Measurements from ENCODE around the gene C5orf22. TPM values are rescaled to one million over a fixed set of nuclear protein-coding genes. Genes with fewer than 3 reads are reported as not detected.
A peak's percentile ranks its signal among the peaks of the same experiment; 100 is the strongest.

C5orf22 gene
- total RNA-seq, 1 donor from 2014 or later, result 24.1 TPM

- TF ChIP-seq, protein P1, sequence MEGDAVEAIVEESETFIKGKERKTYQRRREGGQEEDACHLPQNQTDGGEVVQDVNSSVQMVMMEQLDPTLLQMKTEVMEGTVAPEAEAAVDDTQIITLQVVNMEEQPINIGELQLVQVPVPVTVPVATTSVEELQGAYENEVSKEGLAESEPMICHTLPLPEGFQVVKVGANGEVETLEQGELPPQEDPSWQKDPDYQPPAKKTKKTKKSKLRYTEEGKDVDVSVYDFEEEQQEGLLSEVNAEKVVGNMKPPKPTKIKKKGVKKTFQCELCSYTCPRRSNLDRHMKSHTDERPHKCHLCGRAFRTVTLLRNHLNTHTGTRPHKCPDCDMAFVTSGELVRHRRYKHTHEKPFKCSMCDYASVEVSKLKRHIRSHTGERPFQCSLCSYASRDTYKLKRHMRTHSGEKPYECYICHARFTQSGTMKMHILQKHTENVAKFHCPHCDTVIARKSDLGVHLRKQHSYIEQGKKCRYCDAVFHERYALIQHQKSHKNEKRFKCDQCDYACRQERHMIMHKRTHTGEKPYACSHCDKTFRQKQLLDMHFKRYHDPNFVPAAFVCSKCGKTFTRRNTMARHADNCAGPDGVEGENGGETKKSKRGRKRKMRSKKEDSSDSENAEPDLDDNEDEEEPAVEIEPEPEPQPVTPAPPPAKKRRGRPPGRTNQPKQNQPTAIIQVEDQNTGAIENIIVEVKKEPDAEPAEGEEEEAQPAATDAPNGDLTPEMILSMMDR (IDR thresholded peaks at IDR 0.05), result no peak
- Histone ChIP-seq H3K9me3 (no peaks in the 10 kb centered on the region), H3K4me3 (no peak overlapping the region), H3K36me3 (peaks cover 96% of the 10 kb centered on the region), H3K27ac (no peak overlapping the region), H3K27me3 (no peaks in the 10 kb centered on the region), H3K4me1 (no peaks in the 10 kb centered on the region)
- DNase-seq (no peak), ATAC-seq (no peak)
- intact Hi-C loops (cut with DNase I), result no loop called here
Measured at GRCh38 chr5:31495336-31495735, 36.8 kb upstream of the C5orf22 start.

DNA sequence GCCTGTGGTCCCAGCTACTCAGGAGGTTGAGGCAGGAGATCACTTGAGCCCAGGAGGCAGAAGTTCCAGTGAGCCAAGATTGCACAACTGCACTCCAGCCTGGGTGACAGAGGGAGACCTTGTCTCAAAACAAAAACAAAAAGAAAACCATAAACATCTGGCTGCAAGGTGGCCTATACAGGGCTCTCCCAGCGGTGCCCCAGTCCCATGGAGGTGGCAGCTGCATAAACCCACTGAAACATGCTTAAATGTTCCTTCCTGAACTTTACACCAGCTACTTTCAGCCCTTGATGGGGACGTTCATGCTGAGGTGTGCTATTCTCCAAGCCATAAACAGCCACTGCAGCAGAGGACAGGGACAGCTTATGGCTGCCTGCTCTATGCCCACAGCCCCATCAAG lies 35.8 kb upstream of the C5orf22 start:
- no peak for ATAC-seq

GRCh38 chr5:31496891-31497290 lies 35.2 kb upstream of the C5orf22 start:
- TF ChIP-seq, protein P1 (IDR thresholded peaks at IDR 0.05), result no peak
- DNase-seq, result no peak
- intact Hi-C loops (cut with DNase I), result no loop called here
- peak; percentile 8 for ATAC-seq
- Histone ChIP-seq H3K36me3 (peaks cover 97% of the 10 kb centered on the region), H3K9me3 (no peaks in the 10 kb centered on the region), H3K4me3 (no peak overlapping the region), H3K27me3 (no peaks in the 10 kb centered on the region), H3K27ac (no peak overlapping the region), H3K4me1 (no peaks in the 10 kb centered on the region)

More for the DNA sequence above, 35.8 kb upstream of the C5orf22 start:
- no peaks in the 10 kb centered on the region for H3K4me1 ChIP-seq
- no peaks in the 10 kb centered on the region for H3K9me3 ChIP-seq
- no peak for DNase-seq
- no peak overlapping the region for H3K27ac ChIP-seq
- H3K27me3 ChIP-seq, result no peaks in the 10 kb centered on the region
- intact Hi-C loops (cut with DNase I), result no loop called here
- H3K36me3 ChIP-seq, result peaks cover 97% of the 10 kb centered on the region
- TF ChIP-seq, protein P1 (IDR thresholded peaks at IDR 0.05), result no peak
- H3K4me3 ChIP-seq, result no peak overlapping the region

DNA sequence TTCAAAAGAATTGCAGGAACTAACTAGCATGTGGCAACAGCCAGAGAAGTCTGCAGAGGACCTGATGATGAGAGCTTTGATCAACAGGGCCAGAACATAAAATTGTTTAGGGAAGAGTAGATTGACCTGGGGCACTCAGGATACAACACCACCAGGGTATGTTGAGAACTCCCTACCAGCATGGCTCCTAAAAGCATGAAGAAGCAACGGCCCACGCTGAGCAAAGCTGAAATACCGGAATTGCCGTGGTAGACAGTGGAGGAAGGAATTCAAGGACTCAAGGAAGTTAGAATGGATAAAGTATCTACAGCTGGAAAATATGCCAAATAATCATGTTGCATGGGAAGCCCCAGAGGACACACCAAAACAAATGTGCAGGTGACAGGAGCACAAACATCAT lies 31.8 kb upstream of the C5orf22 start:
- no peak overlapping the region for H3K27ac ChIP-seq
- H3K9me3 ChIP-seq, result no peaks in the 10 kb centered on the region
- H3K4me1 ChIP-seq, result no peaks in the 10 kb centered on the region
- intact Hi-C loops (cut with DNase I), result no loop called here
- DNase-seq (no peak), ATAC-seq (no peak)
- TF ChIP-seq, protein P1 (IDR thresholded peaks at IDR 0.05), result no peak
- H3K36me3 ChIP-seq, result peaks cover 95% of the 10 kb centered on the region
- H3K27me3 ChIP-seq, result no peaks in the 10 kb centered on the region
- H3K4me3 ChIP-seq, result no peak overlapping the region

DNA sequence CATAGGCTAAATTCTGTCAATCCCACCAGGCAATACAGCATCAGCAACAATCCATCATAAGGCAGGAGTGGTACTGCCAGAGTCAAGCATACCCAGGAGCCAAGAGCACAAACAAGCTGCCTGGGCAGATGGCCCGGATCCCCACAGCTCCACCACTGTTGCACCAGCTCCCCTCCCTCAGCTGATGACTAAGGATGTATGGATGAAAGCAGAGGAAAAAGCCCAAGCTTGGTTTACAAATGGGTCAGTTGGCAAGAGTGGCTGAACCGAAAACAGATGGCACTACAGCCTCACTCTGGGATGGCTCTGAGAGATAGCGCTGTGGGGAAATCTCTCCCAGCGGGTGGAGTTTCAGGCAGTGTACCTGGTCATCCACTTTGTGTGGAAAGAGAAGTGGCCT lies 29.6 kb upstream of the C5orf22 start:
- TF ChIP-seq, protein P1 (IDR thresholded peaks at IDR 0.05), result no peak
- ATAC-seq (no peak), DNase-seq (no peak)
- H3K4me1 ChIP-seq, result no peaks in the 10 kb centered on the region
- no peaks in the 10 kb centered on the region for H3K9me3 ChIP-seq
- intact Hi-C loops (cut with DNase I), result no loop called here
- peaks cover 95% of the 10 kb centered on the region for H3K36me3 ChIP-seq
- no peak overlapping the region for H3K27ac ChIP-seq
- no peak overlapping the region for H3K4me3 ChIP-seq
- H3K27me3 ChIP-seq, result no peaks in the 10 kb centered on the region

DNA sequence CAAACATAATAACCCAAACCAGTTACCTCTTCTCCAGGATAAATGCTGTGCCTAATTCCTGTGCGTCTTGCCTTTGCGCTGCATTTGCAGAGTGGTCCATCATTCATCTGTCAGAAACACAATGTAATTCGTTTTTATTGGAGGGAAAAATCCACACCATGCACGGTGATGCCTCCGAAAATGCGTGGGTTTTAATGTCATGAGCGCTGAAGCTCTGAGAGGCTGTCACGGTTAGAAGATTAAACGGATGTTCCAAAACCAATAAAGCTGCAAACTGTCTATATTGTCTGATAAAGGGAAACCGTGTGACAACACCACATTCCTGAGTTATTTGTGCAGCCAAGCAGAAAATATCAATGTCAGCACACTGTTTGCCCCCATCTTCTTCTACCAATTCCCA lies 27.6 kb upstream of the C5orf22 start:
- ATAC-seq (no peak), DNase-seq (no peak)
- H3K4me3 ChIP-seq, result no peak overlapping the region
- H3K9me3 ChIP-seq, result no peaks in the 10 kb centered on the region
- intact Hi-C loops (cut with DNase I), result no loop called here
- H3K27ac ChIP-seq, result no peak overlapping the region
- TF ChIP-seq, protein P1 (IDR thresholded peaks at IDR 0.05), result no peak
- peaks cover 95% of the 10 kb centered on the region for H3K36me3 ChIP-seq
- no peaks in the 10 kb centered on the region for H3K27me3 ChIP-seq
- no peaks in the 10 kb centered on the region for H3K4me1 ChIP-seq
